Fibroblast of lung (primary cell): Measurements from ENCODE around the gene DPP10. TPM values are rescaled to one million over a fixed set of nuclear protein-coding genes. Genes with fewer than 3 reads are reported as not detected.

ENCODE experiments used
- DNase-seq, 2 donors: peaks; one replicate each; pipeline versions ENCODE4 v3.0.0 to v3.0.0-alpha.2; 2010; ENCODE audit warnings: low read depth in 2 of 2
- H2AFZ ChIP-seq: 2 replicates; pipeline ENCODE4 v1.5.1; 2012; ENCODE audit warnings: low read length, control low read depth, inconsistent platforms
- H3K27ac ChIP-seq: 2 replicates; pipeline ENCODE4 v1.5.1; 2011; ENCODE audit warnings: low read length, control low read depth; ENCODE audit not compliant: insufficient read depth
- H3K27me3 ChIP-seq: 2 replicates; pipeline ENCODE4 v1.5.1; 2011; ENCODE audit warnings: mild to moderate bottlenecking, low read length; ENCODE audit not compliant: control insufficient read depth, insufficient read depth
- H3K36me3 ChIP-seq: 2 replicates; pipeline ENCODE4 v1.5.1; 2011; ENCODE audit warnings: low read length; ENCODE audit not compliant: control insufficient read depth, insufficient read depth
- H3K4me1 ChIP-seq: 2 replicates; pipeline ENCODE4 v1.5.1; 2011; ENCODE audit warnings: low read length; ENCODE audit not compliant: control insufficient read depth, insufficient read depth; ENCODE audit errors: extremely low read depth
- H3K4me2 ChIP-seq: 2 replicates; pipeline ENCODE4 v1.5.1; 2011; ENCODE audit warnings: low read length, control low read depth; ENCODE audit not compliant: insufficient read depth; ENCODE audit errors: extremely low read depth
- H3K4me3 ChIP-seq, 4 experiments: fragments of 200-600 bp in 1 of 4; sonication (generic) in 1 of 4; replicated peaks in 1 of 4; 2 replicates each; pipeline ENCODE4 v1.5.1; 2011 to 2016; ENCODE audit warnings: low read length in 4 of 4, low read depth in 3 of 4, mild to moderate bottlenecking in 3 of 4, control low read depth in 2 of 4, inconsistent platforms in 1 of 4, mixed read lengths in 1 of 4; ENCODE audit not compliant: insufficient read depth in 1 of 4; ENCODE audit errors: control extremely low read depth in 1 of 4
- H3K79me2 ChIP-seq: 2 replicates; pipeline ENCODE4 v1.5.1; 2012; ENCODE audit warnings: mild to moderate bottlenecking, low read length, inconsistent platforms; ENCODE audit not compliant: control insufficient read depth, insufficient read depth
- H3K9ac ChIP-seq: 2 replicates; pipeline ENCODE4 v1.5.1; 2011; ENCODE audit warnings: mild to moderate bottlenecking, low read length, control low read depth; ENCODE audit not compliant: insufficient read depth
- H3K9me3 ChIP-seq: 2 replicates; pipeline ENCODE4 v1.5.1; 2012; ENCODE audit warnings: low read depth, low read length; ENCODE audit not compliant: control insufficient read depth, insufficient read depth
- H4K20me1 ChIP-seq: 2 replicates; pipeline ENCODE4 v1.5.1; 2011; ENCODE audit warnings: low read length; ENCODE audit not compliant: control insufficient read depth, insufficient read depth; ENCODE audit errors: extremely low read depth
- EZH2 ChIP-seq: IDR thresholded peaks from 2 replicates; pipeline ENCODE4 v1.5.1; 2012; ENCODE audit warnings: low read length, control low read depth, mild to moderate bottlenecking; ENCODE audit errors: missing control alignments
- polyA plus RNA-seq, 2 donors: library from polyadenylated mRNA; depleted of rRNA in 1 of 2; stranded (reverse) in 1 of 2; unstranded in 1 of 2; fragments of >200 nt; gene quantifications; 2 replicates each; pipeline ENCODE4 v1.2.1, GENCODE V29; 2011 to 2012; ENCODE audit warnings: missing spikeins in 1 of 2
- total RNA-seq: library from RNA; depleted of rRNA; stranded (reverse); fragments of >200 nt; gene quantifications from 2 replicates; pipeline ENCODE4 v1.2.1, GENCODE V29; 2014
- TF ChIP-seq, protein P1 (sequence below), 2 donors: IDR thresholded peaks in 1 of 2; conservative IDR thresholded peaks in 1 of 2; 1 replicate in 1 of 2; 2 replicates in 1 of 2; pipeline ENCODE4 v1.5.1; 2011 to 2012; ENCODE audit warnings: low read length in 2 of 2, control low read depth in 1 of 2, inconsistent platforms in 1 of 2, low read depth in 1 of 2, mild to moderate bottlenecking in 1 of 2

The DPP10 gene
- total and polyA plus RNA-seq, 2 donors (not counting 1 experiment from before 2014, with no cell fraction given), result not detected

DNA sequence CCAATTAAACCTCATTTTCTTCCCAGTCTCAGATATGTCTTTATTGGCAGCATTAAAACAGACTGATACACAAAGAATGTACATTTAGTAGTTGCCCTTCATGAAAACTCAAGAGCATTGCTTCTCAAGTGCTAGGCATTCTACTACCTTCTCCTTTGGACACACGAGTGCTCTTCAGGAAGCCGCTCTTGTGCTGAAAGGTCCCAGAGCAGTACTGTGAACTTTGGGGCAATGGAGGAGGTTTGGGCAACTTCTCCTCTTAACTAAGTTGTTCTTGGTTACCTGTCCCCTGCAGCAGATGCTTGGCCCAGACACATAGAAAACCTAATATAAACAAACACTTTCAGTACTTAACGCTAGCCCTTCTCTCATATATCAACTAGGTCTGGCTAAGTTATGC is 362.8 kb downstream of the DPP10 start:
- no peak overlapping the region for H3K27ac ChIP-seq
- H3K4me1 ChIP-seq, result no peaks in the 10 kb centered on the region
- no peak for TF ChIP-seq EZH2
- TF ChIP-seq, protein P1, sequence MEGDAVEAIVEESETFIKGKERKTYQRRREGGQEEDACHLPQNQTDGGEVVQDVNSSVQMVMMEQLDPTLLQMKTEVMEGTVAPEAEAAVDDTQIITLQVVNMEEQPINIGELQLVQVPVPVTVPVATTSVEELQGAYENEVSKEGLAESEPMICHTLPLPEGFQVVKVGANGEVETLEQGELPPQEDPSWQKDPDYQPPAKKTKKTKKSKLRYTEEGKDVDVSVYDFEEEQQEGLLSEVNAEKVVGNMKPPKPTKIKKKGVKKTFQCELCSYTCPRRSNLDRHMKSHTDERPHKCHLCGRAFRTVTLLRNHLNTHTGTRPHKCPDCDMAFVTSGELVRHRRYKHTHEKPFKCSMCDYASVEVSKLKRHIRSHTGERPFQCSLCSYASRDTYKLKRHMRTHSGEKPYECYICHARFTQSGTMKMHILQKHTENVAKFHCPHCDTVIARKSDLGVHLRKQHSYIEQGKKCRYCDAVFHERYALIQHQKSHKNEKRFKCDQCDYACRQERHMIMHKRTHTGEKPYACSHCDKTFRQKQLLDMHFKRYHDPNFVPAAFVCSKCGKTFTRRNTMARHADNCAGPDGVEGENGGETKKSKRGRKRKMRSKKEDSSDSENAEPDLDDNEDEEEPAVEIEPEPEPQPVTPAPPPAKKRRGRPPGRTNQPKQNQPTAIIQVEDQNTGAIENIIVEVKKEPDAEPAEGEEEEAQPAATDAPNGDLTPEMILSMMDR (conservative IDR thresholded peaks at IDR 0.05 in 1 of 2, IDR thresholded peaks at IDR 0.05 in 1 of 2; ENCODE audit: low read depth in 1 of 2, low read length in 2 of 2), result no peak
- H3K27me3 ChIP-seq, result no peaks in the 10 kb centered on the region
- no peak overlapping the region for H3K4me3 ChIP-seq
- H3K9me3 ChIP-seq, result no peaks in the 10 kb centered on the region
- no peak overlapping the region for H3K4me2 ChIP-seq
- H4K20me1 ChIP-seq, result no peaks in the 10 kb centered on the region
- no peaks in the 10 kb centered on the region for H3K36me3 ChIP-seq
- no peak overlapping the region for H2AFZ ChIP-seq
- no peak for DNase-seq
- H3K79me2 ChIP-seq, result no peaks in the 10 kb centered on the region
- no peak overlapping the region for H3K9ac ChIP-seq

DNA sequence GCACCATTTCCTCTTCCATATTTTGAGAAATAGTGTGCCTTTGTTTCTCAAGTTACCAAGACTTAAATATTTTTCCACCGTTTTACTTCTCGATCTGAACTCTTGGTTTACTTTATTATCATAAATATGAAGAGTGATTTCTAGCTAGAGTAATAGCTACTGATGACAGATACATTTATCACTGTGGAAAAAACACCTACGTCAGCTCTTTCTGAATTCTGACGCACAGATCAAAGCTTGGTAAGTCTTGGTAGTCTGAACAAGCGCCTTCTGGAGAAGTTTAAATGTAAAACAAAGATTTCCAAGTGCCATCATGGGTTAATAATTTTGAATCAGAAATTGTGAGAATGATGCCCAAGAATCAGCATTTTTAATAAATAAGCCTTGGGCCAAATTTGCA is 367.7 kb downstream of the DPP10 start:
- no peaks in the 10 kb centered on the region for H3K27me3 ChIP-seq
- H3K79me2 ChIP-seq, result no peaks in the 10 kb centered on the region
- DNase-seq, result no peak
- H2AFZ ChIP-seq, result no peak overlapping the region
- H3K36me3 ChIP-seq, result no peaks in the 10 kb centered on the region
- H3K9ac ChIP-seq, result no peak overlapping the region
- H4K20me1 ChIP-seq, result no peaks in the 10 kb centered on the region
- no peak for TF ChIP-seq EZH2
- TF ChIP-seq, protein P1 (conservative IDR thresholded peaks at IDR 0.05 in 1 of 2, IDR thresholded peaks at IDR 0.05 in 1 of 2; ENCODE audit: low read depth in 1 of 2, low read length in 2 of 2), result no peak
- H3K4me2 ChIP-seq, result no peak overlapping the region
- H3K4me1 ChIP-seq, result no peaks in the 10 kb centered on the region
- H3K4me3 ChIP-seq, result no peak overlapping the region
- H3K9me3 ChIP-seq, result no peaks in the 10 kb centered on the region
- H3K27ac ChIP-seq, result no peak overlapping the region

DNA sequence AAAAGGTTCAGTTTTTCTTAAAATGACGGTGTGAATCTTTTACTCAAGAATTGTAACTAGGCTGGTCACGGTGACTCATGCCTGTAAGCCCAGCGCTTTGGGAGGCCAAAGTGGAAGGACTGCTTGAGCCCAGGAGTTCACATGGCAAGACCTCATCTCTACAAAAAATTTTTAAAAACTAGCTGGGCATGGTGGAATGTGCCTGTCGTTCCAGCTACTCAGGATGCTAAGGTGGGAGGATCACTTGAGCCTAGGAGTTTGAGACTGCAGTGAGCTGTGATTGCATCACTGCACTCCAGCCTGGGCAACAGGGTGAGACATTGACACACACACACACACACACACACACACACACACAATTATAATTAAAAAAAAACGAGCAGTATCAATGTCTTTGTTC is 369.8 kb downstream of the DPP10 start:
- Histone ChIP-seq H3K9ac (no peak overlapping the region), H3K36me3 (no peaks in the 10 kb centered on the region), H3K27me3 (no peaks in the 10 kb centered on the region), H2AFZ (no peak overlapping the region), H3K4me2 (no peak overlapping the region), H3K9me3 (no peaks in the 10 kb centered on the region), H3K4me1 (no peaks in the 10 kb centered on the region), H3K4me3 (no peak overlapping the region), H3K27ac (no peak overlapping the region), H4K20me1 (no peaks in the 10 kb centered on the region), H3K79me2 (no peaks in the 10 kb centered on the region)
- DNase-seq, result no peak
- TF ChIP-seq, protein P1 (conservative IDR thresholded peaks at IDR 0.05 in 1 of 2, IDR thresholded peaks at IDR 0.05 in 1 of 2; ENCODE audit: low read depth in 1 of 2, low read length in 2 of 2), result no peak
- TF ChIP-seq EZH2, result no peak
